Measurements from ENCODE around the gene MBD2.

MBD2 gene

DNA sequence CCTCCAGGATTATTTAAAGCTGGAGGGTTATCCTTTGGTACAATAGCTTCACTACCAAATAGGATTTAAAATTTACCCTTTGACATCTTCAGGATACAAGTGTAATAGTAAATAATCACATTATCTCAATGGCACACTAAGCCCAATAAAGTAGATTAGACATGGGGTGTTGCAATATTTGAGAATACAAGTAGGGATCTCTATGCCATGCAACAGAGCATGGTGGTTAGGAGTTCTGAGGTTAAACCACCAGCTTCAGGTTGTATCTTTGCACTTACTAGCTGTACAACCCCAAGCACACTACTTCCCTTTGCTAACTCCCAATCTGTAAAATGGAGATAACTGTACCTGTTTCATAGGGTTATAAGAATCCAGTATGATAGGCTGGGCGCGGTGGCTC is 6.2 kb downstream of the MBD2 start (continued):
- no peak for TF ChIP-seq ARNTL (CRISPR knock-in tag; IDR thresholded peaks at IDR 0.05; ENCODE audit: borderline replicate concordance, low read depth)

DNA sequence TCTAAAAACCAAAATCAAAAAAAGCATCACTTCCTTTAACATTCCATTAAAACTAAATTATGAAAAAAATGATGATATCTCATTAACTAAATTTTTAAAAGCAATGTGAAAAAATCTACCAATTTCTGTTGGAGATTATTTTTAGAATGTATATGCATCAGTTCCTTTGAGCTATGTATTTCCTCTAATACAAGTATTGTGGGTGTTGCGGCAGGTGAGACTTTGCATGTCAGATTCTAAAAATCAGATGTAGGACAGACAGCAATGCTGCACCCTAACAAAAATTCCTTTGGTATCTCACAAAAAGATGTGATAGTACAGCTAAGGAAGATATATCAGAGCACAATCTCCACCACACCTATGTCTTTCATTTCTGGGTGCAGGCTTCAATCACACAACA is 6.8 kb downstream of the MBD2 start:
- no peak for TF ChIP-seq BACH2 (CRISPR knock-in tag; IDR thresholded peaks at IDR 0.05; ENCODE audit: borderline replicate concordance)
- no peak for TF ChIP-seq ISL1 (CRISPR knock-in tag; IDR thresholded peaks at IDR 0.05)
- TF ChIP-seq, protein P1, sequence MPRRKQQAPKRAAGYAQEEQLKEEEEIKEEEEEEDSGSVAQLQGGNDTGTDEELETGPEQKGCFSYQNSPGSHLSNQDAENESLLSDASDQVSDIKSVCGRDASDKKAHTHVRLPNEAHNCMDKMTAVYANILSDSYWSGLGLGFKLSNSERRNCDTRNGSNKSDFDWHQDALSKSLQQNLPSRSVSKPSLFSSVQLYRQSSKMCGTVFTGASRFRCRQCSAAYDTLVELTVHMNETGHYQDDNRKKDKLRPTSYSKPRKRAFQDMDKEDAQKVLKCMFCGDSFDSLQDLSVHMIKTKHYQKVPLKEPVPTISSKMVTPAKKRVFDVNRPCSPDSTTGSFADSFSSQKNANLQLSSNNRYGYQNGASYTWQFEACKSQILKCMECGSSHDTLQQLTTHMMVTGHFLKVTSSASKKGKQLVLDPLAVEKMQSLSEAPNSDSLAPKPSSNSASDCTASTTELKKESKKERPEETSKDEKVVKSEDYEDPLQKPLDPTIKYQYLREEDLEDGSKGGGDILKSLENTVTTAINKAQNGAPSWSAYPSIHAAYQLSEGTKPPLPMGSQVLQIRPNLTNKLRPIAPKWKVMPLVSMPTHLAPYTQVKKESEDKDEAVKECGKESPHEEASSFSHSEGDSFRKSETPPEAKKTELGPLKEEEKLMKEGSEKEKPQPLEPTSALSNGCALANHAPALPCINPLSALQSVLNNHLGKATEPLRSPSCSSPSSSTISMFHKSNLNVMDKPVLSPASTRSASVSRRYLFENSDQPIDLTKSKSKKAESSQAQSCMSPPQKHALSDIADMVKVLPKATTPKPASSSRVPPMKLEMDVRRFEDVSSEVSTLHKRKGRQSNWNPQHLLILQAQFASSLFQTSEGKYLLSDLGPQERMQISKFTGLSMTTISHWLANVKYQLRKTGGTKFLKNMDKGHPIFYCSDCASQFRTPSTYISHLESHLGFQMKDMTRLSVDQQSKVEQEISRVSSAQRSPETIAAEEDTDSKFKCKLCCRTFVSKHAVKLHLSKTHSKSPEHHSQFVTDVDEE (CRISPR knock-in tag; IDR thresholded peaks at IDR 0.05): no peak
- TF ChIP-seq CSDC2 (CRISPR knock-in tag; IDR thresholded peaks at IDR 0.05): no peak
- TF ChIP-seq GLIS3 (CRISPR knock-in tag; IDR thresholded peaks at IDR 0.05): no peak
- no peak for TF ChIP-seq TOX (CRISPR knock-in tag; IDR thresholded peaks at IDR 0.05; ENCODE audit: borderline replicate concordance)
- TF ChIP-seq ARNTL (CRISPR knock-in tag; IDR thresholded peaks at IDR 0.05; ENCODE audit: borderline replicate concordance, low read depth): no peak
- no peak for TF ChIP-seq RARB (CRISPR knock-in tag; IDR thresholded peaks at IDR 0.05)
- no peak for TF ChIP-seq SNAI2 (CRISPR knock-in tag; IDR thresholded peaks at IDR 0.05)
- ATAC-seq: no peak

DNA sequence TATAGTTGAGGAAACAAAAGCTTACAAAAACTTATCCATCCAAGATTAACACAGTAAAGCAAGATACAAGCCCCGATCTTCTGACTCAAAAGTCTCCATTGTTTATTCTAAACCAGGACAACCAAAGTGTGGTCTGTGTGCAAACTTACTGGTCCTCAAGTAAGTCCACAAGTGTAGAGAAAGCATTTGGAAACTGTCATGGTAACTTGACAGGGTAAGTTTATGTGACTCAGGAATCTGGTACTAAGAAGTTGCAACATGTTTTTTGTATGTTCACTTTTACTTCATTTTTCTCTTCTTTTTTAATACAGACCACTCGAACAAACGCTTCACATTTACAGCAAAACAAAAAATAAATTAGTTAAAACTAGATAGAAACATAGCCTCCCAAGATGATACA is 9.4 kb downstream of the MBD2 start:
- no peak for ATAC-seq
- TF ChIP-seq RARB (CRISPR knock-in tag; IDR thresholded peaks at IDR 0.05): no peak
- TF ChIP-seq, protein P2, sequence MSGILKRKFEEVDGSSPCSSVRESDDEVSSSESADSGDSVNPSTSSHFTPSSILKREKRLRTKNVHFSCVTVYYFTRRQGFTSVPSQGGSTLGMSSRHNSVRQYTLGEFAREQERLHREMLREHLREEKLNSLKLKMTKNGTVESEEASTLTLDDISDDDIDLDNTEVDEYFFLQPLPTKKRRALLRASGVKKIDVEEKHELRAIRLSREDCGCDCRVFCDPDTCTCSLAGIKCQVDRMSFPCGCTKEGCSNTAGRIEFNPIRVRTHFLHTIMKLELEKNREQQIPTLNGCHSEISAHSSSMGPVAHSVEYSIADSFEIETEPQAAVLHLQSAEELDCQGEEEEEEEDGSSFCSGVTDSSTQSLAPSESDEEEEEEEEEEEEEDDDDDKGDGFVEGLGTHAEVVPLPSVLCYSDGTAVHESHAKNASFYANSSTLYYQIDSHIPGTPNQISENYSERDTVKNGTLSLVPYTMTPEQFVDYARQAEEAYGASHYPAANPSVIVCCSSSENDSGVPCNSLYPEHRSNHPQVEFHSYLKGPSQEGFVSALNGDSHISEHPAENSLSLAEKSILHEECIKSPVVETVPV (CRISPR knock-in tag; IDR thresholded peaks at IDR 0.05): no peak
- TF ChIP-seq ESRRG (CRISPR knock-in tag; IDR thresholded peaks at IDR 0.05): no peak
- TF ChIP-seq, protein P3, sequence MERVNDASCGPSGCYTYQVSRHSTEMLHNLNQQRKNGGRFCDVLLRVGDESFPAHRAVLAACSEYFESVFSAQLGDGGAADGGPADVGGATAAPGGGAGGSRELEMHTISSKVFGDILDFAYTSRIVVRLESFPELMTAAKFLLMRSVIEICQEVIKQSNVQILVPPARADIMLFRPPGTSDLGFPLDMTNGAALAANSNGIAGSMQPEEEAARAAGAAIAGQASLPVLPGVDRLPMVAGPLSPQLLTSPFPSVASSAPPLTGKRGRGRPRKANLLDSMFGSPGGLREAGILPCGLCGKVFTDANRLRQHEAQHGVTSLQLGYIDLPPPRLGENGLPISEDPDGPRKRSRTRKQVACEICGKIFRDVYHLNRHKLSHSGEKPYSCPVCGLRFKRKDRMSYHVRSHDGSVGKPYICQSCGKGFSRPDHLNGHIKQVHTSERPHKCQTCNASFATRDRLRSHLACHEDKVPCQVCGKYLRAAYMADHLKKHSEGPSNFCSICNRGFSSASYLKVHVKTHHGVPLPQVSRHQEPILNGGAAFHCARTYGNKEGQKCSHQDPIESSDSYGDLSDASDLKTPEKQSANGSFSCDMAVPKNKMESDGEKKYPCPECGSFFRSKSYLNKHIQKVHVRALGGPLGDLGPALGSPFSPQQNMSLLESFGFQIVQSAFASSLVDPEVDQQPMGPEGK (CRISPR knock-in tag; IDR thresholded peaks at IDR 0.05; ENCODE audit: borderline replicate concordance): no peak
- TF ChIP-seq TCF4 (CRISPR knock-in tag; IDR thresholded peaks at IDR 0.05; ENCODE audit: borderline replicate concordance): no peak
- TF ChIP-seq ISL1 (CRISPR knock-in tag; IDR thresholded peaks at IDR 0.05): no peak

DNA sequence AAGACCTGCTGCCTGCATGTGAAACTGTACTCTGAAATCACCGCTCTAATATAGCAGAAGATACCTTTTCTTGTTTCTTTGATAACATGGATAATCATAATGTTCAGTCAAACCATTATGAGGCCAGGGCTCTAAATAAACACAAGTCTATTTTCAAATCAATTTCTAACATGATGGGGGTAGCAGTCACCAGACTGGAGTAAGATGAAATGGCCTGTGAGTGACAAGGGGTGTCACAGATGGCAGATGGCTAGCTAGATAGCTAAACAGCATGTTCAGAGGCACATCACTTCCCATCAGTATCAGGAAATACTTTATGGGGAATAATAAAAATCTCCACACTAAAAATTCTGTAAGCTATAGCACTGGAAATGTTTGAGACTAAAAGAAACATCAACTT is 14.0 kb downstream of the MBD2 start:
- TF ChIP-seq, protein P4, sequence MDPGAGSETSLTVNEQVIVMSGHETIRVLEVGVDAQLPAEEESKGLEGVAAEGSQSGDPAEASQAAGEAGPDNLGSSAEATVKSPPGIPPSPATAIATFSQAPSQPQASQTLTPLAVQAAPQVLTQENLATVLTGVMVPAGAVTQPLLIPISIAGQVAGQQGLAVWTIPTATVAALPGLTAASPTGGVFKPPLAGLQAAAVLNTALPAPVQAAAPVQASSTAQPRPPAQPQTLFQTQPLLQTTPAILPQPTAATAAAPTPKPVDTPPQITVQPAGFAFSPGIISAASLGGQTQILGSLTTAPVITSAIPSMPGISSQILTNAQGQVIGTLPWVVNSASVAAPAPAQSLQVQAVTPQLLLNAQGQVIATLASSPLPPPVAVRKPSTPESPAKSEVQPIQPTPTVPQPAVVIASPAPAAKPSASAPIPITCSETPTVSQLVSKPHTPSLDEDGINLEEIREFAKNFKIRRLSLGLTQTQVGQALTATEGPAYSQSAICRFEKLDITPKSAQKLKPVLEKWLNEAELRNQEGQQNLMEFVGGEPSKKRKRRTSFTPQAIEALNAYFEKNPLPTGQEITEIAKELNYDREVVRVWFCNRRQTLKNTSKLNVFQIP (CRISPR knock-in tag; IDR thresholded peaks at IDR 0.05; ENCODE audit: borderline replicate concordance, low read depth): no peak
- TF ChIP-seq OSR1 (CRISPR knock-in tag; IDR thresholded peaks at IDR 0.05) (no peak), RARB (CRISPR knock-in tag; IDR thresholded peaks at IDR 0.05) (no peak), TCF4 (CRISPR knock-in tag; IDR thresholded peaks at IDR 0.05; ENCODE audit: borderline replicate concordance) (no peak), ESRRG (CRISPR knock-in tag; IDR thresholded peaks at IDR 0.05) (no peak), ISL1 (CRISPR knock-in tag; IDR thresholded peaks at IDR 0.05) (no peak), ZNF565 (CRISPR knock-in tag; conservative IDR thresholded peaks at IDR 0.05; ENCODE audit: low read depth) (no peak), TOX (CRISPR knock-in tag; IDR thresholded peaks at IDR 0.05; ENCODE audit: borderline replicate concordance) (no peak), BACH2 (CRISPR knock-in tag; IDR thresholded peaks at IDR 0.05; ENCODE audit: borderline replicate concordance) (no peak), ZNF8 (CRISPR knock-in tag; IDR thresholded peaks at IDR 0.05) (no peak), ARNTL (CRISPR knock-in tag; IDR thresholded peaks at IDR 0.05; ENCODE audit: borderline replicate concordance, low read depth) (no peak), PPARA (CRISPR knock-in tag; IDR thresholded peaks at IDR 0.05; ENCODE audit: borderline replicate concordance) (no peak), ZC3H10 (CRISPR knock-in tag; IDR thresholded peaks at IDR 0.05) (no peak), CSDC2 (CRISPR knock-in tag; IDR thresholded peaks at IDR 0.05) (no peak)
- TF ChIP-seq, protein P3 (CRISPR knock-in tag; IDR thresholded peaks at IDR 0.05; ENCODE audit: borderline replicate concordance): no peak
- TF ChIP-seq, protein P2 (CRISPR knock-in tag; IDR thresholded peaks at IDR 0.05): no peak
- ATAC-seq: no peak

Data from SK-N-SH treated with all-trans-retinoic acid at 6 μM for 48 hours (cell line).